Omental fat pad (tissue), 4 donors: ENCODE results near the gene PDE8A. TPM values are rescaled to one million over a fixed set of nuclear protein-coding genes. Genes with fewer than 3 reads are reported as not detected.
"Not testable (repeated sequence)": the region's sequence is repeated elsewhere in the genome, so short reads cannot be mapped to it uniquely, and the experiment has no call there.

Source experiments
- ATAC-seq: fragments of 150-250 bp; one replicate; pipeline ENCODE4 v1.9.1; 2016; ENCODE audit warnings: mild to moderate bottlenecking, moderate library complexity; ENCODE audit not compliant: low FRiP score
- DNase-seq: peaks from one replicate; pipeline ENCODE4 v3.0.0-alpha.2; 2019; ENCODE audit warnings: low spot score
- total RNA-seq, 4 donors: library from RNA; depleted of rRNA; stranded (reverse); fragments of >200 nt; gene quantifications; one replicate each; pipeline ENCODE4 v1.1.0, GENCODE V29; 2016
- TF ChIP-seq, protein P1 (sequence below), 3 donors: fragments of 450-650 bp; IDR thresholded peaks; one replicate each; pipeline ENCODE4 v1.5.1; 2016 to 2017; ENCODE audit warnings: antibody characterized with exemption in 3 of 3, mild to moderate bottlenecking in 3 of 3, moderate library complexity in 2 of 3

PDE8A gene
- total RNA-seq, 4 donors from 2014 or later, result 61.0 to 86.5 (median 79.0) TPM

DNA sequence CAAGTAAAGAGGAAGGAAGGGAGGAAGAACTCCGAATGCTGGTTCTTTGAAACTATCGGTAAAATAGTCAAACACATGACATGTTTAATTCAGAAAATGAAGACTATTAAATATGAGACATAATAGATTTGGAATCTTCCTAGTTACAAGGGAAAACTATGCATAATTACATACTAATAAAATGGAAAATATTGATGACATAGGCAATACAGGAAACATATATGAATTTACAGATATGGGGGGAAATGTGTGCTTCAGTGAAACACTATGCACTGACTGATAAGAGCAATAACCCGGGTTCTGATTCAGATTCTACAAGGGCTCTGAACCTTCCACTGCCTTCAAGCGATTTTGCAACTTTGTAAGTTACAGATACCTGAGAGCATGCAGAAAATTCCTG lies 185.9 kb downstream of the PDE8A start:
- DNase-seq (no peak), ATAC-seq (no peak)
- TF ChIP-seq, protein P1, sequence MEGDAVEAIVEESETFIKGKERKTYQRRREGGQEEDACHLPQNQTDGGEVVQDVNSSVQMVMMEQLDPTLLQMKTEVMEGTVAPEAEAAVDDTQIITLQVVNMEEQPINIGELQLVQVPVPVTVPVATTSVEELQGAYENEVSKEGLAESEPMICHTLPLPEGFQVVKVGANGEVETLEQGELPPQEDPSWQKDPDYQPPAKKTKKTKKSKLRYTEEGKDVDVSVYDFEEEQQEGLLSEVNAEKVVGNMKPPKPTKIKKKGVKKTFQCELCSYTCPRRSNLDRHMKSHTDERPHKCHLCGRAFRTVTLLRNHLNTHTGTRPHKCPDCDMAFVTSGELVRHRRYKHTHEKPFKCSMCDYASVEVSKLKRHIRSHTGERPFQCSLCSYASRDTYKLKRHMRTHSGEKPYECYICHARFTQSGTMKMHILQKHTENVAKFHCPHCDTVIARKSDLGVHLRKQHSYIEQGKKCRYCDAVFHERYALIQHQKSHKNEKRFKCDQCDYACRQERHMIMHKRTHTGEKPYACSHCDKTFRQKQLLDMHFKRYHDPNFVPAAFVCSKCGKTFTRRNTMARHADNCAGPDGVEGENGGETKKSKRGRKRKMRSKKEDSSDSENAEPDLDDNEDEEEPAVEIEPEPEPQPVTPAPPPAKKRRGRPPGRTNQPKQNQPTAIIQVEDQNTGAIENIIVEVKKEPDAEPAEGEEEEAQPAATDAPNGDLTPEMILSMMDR (IDR thresholded peaks at IDR 0.05), result no peak

DNA sequence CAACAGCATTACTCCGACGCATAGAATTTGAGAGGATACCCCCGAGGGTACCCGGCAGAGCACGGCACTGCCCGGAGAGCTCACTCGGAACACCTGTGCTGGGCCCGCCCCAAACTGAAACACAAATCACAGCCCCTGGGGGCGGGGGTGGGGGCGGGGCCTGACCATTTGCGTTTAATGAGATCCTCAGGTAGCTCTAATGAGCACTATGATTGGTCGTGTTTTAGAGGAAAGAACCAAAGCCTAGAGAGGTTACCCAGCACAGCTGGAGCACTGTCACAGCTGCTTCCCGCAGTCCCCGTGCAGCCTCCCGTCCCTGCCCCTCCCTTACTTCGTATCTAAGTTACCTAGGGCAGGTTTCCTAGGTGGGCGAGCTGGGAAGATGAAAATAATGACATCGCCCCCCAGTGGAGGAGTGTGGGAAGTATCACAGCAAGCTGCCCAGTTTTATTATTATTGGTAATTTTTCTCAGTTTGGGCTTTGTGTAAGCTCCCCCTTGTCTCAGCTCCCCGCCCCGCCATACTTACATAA lies 187.1 kb downstream of the PDE8A start:
- TF ChIP-seq, protein P1 (IDR thresholded peaks at IDR 0.05), result no peak
- ATAC-seq (peak; percentile 57), DNase-seq (no peak)

DNA sequence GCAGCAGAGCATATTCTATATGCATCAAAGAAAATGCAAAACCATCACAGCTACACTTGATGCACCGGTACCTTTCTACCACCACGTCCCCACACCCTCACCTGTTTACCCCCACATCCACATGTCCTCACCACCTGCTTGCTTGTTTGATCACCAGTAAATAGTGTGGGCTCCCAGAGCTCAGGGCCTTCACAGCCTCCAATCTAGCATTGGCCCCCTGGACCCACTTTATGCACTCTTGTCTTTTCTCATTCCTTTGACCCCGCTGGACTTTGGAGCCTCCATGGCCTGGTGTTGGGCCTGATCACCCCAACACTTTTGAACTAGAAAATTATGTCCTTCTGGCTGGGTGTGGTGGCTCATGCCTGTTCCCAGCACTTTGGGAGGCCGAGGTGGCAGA lies 190.1 kb downstream of the PDE8A start:
- no peak for DNase-seq
- no peak for ATAC-seq
- TF ChIP-seq, protein P1 (IDR thresholded peaks at IDR 0.05), result no peak

DNA sequence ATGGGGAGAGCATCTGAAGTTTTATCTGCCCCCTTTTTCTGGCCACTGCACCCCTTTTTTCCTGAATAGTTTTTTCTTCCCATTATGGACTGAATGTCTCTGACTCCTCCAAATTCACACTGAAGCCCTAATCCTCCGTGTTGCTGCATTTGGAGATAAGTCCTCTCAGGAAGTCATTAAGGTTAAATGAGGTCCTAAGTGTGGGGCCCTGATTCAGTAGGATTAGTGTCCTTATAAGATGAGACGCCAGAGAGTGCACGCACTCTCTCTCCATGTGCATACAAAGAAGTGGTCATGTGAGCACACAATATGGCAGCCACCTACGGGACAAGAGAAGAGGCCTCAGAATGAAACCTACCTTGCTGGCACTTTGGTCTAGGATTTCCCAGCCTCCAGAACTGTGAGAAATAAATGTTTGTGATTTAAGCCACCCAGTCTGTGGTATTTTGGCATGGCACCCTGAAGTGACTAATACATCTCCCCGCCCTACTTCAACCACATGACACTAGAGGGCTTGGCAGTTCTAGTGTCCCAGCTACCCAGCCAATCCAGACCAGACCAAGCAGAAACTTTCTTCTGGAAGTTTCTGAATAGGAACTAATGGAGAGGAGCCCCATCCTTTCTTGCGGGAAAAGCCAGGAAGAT lies 191.3 kb downstream of the PDE8A start:
- ATAC-seq (no peak), DNase-seq (no peak)
- TF ChIP-seq, protein P1 (IDR thresholded peaks at IDR 0.05), result no peak

DNA sequence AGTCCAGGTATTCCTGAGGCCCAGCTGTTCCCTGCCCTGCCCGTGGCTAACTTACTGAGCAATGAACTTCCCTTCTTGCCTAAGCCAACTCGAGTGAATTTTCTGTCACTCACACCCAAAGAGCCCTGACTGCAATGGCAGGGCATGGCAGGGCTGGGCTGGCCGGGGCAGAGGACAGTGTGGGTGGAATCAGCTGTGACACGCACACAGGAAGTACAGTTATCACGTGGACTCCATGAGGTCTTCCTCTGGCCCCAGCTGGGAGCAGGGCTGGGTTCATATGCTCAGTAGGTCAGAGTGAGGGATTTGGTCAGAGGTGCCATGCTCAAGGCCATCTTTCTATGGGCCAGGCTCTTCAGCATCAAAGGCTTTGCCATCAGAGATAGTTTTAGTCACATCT lies 192.0 kb downstream of the PDE8A start:
- not testable (repeated sequence) for DNase-seq, ATAC-seq

DNA sequence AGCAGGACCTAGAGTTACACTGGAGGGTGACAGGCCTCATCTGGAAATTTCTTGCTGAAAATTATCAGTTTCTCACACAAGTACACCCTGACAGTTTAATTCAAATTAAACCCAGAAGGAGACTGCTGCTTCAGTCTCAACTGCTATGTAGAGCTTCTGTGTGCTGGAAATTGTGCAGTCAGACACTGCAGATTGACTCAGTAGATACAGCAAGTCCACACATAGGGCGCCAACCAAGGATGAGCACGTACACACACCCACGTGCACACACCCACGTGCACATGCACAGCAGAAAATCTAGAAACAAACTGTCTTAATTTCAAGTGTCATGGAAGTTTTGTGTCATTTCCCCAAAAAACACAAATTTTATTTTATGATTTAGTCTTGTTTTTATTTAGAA lies 192.9 kb downstream of the PDE8A start:
- TF ChIP-seq, protein P1 (IDR thresholded peaks at IDR 0.05), result no peak
- DNase-seq (no peak), ATAC-seq (no peak)

DNA sequence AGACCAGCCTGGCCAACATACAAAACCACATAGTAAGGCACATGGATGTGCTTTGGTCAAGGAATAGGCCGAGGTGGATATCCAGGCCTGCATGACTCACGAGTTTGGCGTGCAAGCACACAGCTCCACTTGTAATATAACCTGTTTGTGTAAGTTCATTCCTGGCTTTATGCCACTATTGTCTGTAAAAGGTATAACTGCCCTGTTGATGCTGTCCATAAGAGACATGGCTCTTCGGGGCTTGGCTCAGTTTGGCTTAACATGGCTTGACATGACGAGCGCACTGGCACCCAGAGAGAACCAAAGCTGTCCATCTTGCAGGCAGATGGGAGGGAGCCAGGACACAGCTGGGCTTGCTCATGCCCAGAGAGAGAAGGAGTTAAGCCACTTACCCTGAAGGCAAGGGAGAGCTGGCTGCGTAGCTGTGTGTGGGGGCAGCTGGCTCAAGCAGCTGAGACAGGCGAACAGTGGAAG lies 195.4 kb downstream of the PDE8A start:
- DNase-seq, result not testable (repeated sequence)
- ATAC-seq, result peak; percentile 91

DNA sequence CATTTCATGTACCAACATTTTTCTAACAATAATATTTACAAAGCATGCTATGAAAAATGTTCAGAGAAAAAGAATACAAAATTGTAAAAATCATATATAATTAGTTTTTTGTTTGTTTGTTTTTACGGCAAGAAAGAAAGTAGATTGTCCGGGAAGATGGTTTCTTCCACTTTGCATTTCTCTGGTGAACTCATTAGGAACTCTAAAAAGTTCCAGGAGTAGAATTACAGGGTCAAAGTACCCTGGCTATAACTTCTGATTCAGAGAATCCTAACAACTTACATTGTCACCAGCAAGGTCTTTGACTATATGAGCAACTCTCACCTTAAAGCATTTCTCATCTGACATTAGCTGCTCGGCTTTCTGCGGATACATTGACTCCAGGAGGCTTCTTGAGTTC lies 196.7 kb downstream of the PDE8A start:
- DNase-seq (no peak), ATAC-seq (no peak)
- TF ChIP-seq, protein P1 (IDR thresholded peaks at IDR 0.05), result no peak
